Thyroid gland (tissue), 4 donors: ENCODE data around the gene KCTD6.

Experiments used
- CTCF ChIP-seq, 6 experiments: fragments of 200-600 bp in 3 of 6; fragments of 450-650 bp in 3 of 6; sonication (generic) in 3 of 6; IDR thresholded peaks; one replicate each; pipeline ENCODE4 v1.5.1; 2016 to 2019; ENCODE audit warnings: antibody characterized with exemption in 6 of 6, mild to moderate bottlenecking in 2 of 6, inconsistent platforms in 1 of 6, moderate library complexity in 1 of 6
- POLR2A ChIP-seq, 2 donors: fragments of 450-650 bp; IDR thresholded peaks; one replicate each; pipeline ENCODE4 v1.6.1; 2017; ENCODE audit warnings: antibody characterized with exemption in 2 of 2, mild to moderate bottlenecking in 2 of 2, moderate library complexity in 1 of 2

GRCh38 chr3:58524326-58524888, 32.5 kb downstream of the KCTD6 start:
- TF ChIP-seq CTCF (IDR thresholded peaks at IDR 0.05) (no peak), POLR2A (IDR thresholded peaks at IDR 0.05) (no peak)
